ENCODE results near the gene RAET1E.
"Not testable (repeated sequence)": the region's sequence is repeated elsewhere in the genome, so short reads cannot be mapped to it uniquely, and the experiment has no call there.

The RAET1E gene

GRCh38 chr6:149909701-149910470 is 12.0 kb upstream of the RAET1E start:
- no peak for DNase-seq (ENCODE audit: low read depth)

- DNase-seq (ENCODE audit: low read depth): not testable (repeated sequence)
Observed at GRCh38 chr6:149908480-149908879, 10.6 kb upstream of the RAET1E start.

- no peak for DNase-seq (ENCODE audit: low read depth)
Observed at GRCh38 chr6:149907317-149907716, 9.4 kb upstream of the RAET1E start.

GRCh38 chr6:149906405-149906804 is 8.5 kb upstream of the RAET1E start:
- DNase-seq (ENCODE audit: low read depth): no peak

- no peak for DNase-seq (ENCODE audit: low read depth)
Observed at GRCh38 chr6:149905911-149906371, 8.0 kb upstream of the RAET1E start.

- DNase-seq (ENCODE audit: low read depth): no peak
Observed at GRCh38 chr6:149905371-149905910, 7.5 kb upstream of the RAET1E start.

- DNase-seq (ENCODE audit: low read depth): no peak
Observed at GRCh38 chr6:149904661-149905370, 6.9 kb upstream of the RAET1E start.

GRCh38 chr6:149903938-149904611 is 6.2 kb upstream of the RAET1E start:
- DNase-seq (ENCODE audit: low read depth): no peak

- DNase-seq (ENCODE audit: low read depth): no peak
Observed at GRCh38 chr6:149901444-149902140, 3.7 kb upstream of the RAET1E start.

GRCh38 chr6:149900620-149901443 is 2.9 kb upstream of the RAET1E start:
- no peak for DNase-seq (ENCODE audit: low read depth)

GRCh38 chr6:149899926-149900619 is 2.2 kb upstream of the RAET1E start:
- DNase-seq (ENCODE audit: low read depth): no peak

- DNase-seq (ENCODE audit: low read depth): no peak
Observed at GRCh38 chr6:149899486-149899885, 1.6 kb upstream of the RAET1E start.

- DNase-seq (ENCODE audit: low read depth): no peak
Observed at GRCh38 chr6:149898966-149899365, 1.1 kb upstream of the RAET1E start.

GRCh38 chr6:149897015-149897697 is 757 bp downstream of the RAET1E start:
- no peak for DNase-seq (ENCODE audit: low read depth)

- no peak for DNase-seq (ENCODE audit: low read depth)
Observed at GRCh38 chr6:149896491-149896890, 1.4 kb downstream of the RAET1E start.

GRCh38 chr6:149895833-149896271 is 2.1 kb downstream of the RAET1E start:
- DNase-seq (ENCODE audit: low read depth): peak; percentile 23

- no peak for DNase-seq (ENCODE audit: low read depth)
Observed at GRCh38 chr6:149895048-149895590, 2.8 kb downstream of the RAET1E start.

GRCh38 chr6:149891864-149892263 is 6.0 kb downstream of the RAET1E start:
- DNase-seq (ENCODE audit: low read depth): not testable (repeated sequence)

GRCh38 chr6:149891259-149891658 is 6.7 kb downstream of the RAET1E start:
- DNase-seq (ENCODE audit: low read depth): no peak

Measured in activated T-cell treated with anti-CD3 and anti-CD28 coated beads for 1 hour (primary cell).